Renal cortex interstitium (tissue), 11 donors: ENCODE results near the gene C5orf63. TPM values are rescaled to one million over a fixed set of nuclear protein-coding genes. Genes with fewer than 3 reads are reported as not detected.
"Not testable (repeated sequence)": the region's sequence is repeated elsewhere in the genome, so short reads cannot be mapped to it uniquely, and the experiment has no call there.

Experiments used
- DNase-seq, 11 donors: peaks; one replicate each; pipeline ENCODE4 v3.0.0-alpha.2; 2013; ENCODE audit warnings: low read depth in 9 of 11, low spot score in 4 of 11; ENCODE audit errors: extremely low read depth in 1 of 11
- polyA plus RNA-seq, 3 donors: library from polyadenylated mRNA; unstranded; fragments of 120-200 nt; gene quantifications; one replicate each; pipeline ENCODE4 v1.2.1, GENCODE V29; 2013; ENCODE audit not compliant: insufficient read length in 3 of 3

C5orf63 gene
- polyA plus RNA-seq, 3 donors = 11.1 to 15.4 (median 13.5) TPM

GRCh38 chr5:127019928-127020327, 53.4 kb downstream of the C5orf63 start:
- DNase-seq = no peak

- not testable (repeated sequence) for DNase-seq
Observed at GRCh38 chr5:127016722-127017121, 56.6 kb downstream of the C5orf63 start.

DNA sequence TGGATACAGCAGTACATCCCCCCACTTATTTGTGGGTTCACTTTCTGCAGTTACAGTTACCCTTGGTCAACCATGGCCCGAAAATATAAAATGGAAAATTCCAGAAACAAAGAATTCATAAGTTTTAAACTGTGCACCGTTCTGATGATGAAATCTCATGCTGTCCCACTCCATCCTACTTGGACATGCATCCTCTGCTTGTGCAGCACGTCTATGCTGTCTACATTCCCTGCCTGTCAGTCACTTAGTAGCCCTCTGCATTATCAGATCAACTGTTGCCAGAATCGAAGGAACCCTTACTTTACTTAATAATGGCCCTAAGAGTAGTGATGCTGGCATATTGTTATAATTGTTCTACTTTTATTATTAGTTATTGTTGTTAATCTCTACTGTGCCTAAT, 57.6 kb downstream of the C5orf63 start:
- no peak for DNase-seq

DNA sequence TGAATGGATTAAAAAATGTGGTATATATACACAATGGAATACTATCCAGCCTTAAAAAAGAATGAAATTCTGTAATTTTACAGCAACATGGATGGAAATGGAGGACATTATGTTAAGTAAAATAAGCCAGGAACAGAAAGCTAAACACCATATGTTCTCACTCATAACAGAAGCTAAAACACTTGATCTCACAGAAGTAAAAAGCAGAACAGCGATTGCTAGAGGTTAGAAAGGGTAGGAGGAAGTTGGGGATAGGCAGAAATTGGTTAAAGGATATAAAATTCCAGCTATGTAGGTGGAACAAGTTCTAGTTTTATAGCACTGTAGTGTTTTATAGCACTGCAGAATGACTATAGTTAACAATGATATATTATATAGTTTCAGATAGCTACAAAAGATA, 58.7 kb downstream of the C5orf63 start:
- no peak for DNase-seq

- no peak for DNase-seq
Observed at GRCh38 chr5:127013407-127013806, 59.9 kb downstream of the C5orf63 start.

- no peak for DNase-seq
Observed at GRCh38 chr5:127012916-127013315, 60.4 kb downstream of the C5orf63 start.

DNA sequence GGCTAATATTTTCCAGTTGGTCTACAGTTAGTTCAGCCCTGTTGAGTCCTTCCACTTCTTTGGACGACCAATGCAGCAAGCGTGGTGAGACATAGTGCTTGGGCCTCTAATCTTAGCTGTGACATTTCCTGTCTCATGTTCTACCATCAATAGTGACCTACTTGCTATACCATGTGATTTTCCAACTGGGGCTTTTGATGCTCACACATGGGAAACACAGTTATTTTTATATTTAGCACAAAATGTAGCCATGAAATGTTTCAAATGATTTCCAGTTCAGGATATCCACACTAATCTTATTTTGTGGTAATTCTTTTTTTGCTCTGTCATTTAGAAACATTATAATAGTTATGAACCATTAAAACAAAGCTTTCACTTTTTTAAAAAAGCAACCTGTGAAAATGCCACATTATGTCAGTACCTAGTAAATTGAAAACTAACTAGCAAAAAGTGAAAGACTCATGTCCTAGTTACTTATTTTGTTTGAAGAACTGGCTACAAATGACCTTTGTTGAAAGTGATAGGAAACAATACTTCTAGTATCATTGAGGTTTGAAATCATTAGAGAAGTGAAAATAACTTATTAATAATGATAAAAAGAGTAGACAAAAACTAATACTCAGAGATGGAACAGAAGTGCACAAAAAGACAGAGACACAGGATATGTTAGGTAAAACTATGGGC, 61.2 kb downstream of the C5orf63 start:
- no peak for DNase-seq

DNA sequence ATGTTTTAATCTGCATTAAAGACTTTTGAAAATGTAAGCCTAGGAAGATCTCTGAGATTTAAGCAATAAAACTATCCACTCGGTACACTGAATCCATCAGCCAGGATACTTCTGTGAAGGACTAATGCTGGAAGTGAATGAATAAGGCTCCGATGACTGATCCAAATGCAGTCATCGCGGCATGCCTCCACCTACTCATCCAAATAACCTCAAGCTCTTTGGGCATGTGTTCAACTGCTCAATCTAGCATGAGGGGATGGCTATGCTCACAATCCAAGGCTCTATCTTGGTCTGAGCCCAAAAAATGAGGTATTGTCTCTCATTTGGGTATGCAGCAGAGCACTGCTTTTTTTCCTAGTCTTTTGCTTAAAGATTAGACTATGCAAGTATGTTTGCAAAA, 62.1 kb downstream of the C5orf63 start:
- no peak for DNase-seq

- no peak for DNase-seq
Observed at GRCh38 chr5:127010362-127010761, 62.9 kb downstream of the C5orf63 start.

GRCh38 chr5:127009784-127010183, 63.5 kb downstream of the C5orf63 start:
- no peak for DNase-seq

GRCh38 chr5:127008300-127008975, 64.9 kb downstream of the C5orf63 start:
- no peak for DNase-seq

- DNase-seq = no peak
Observed at GRCh38 chr5:127007522-127007921, 65.8 kb downstream of the C5orf63 start.

DNA sequence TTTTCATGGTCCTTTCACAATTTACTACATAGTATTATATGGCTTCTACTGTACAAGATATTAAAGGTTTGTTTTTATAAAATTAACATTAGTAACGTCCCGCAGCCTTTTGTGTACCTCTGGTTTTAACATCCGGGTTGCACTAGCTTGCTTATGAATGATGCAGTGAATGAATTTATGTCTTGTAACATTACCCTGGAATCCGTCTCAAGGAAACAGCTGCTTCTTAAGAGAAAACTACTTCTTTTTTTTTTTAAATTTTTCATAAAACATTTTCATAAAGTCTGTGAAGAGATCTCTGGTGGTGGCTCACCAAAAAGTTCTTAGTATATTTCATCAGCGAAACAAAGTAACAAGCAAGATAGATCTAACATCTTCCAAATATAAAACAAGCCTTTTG, 66.6 kb downstream of the C5orf63 start:
- no peak for DNase-seq

DNA sequence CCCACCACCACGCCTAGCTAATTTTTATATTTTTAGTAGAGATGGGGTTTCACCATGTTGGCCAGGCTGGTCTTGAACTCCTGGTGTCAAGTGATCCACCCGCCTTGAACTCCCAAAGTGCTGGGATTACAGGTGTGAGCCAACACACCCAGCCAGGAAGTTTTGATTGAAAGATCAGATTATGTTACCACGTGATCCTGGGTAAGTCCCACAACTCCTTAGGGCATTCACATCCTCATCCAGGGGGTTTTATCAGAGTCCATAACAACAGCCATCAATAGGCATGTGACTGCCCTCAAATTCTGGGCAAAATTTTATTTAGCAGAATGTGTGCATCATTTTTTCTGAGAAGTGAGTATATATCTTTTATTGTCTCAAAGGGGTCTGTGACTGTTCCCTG, 68.0 kb downstream of the C5orf63 start:
- not testable (repeated sequence) for DNase-seq

GRCh38 chr5:127004721-127005120, 68.6 kb downstream of the C5orf63 start:
- no peak for DNase-seq

DNA sequence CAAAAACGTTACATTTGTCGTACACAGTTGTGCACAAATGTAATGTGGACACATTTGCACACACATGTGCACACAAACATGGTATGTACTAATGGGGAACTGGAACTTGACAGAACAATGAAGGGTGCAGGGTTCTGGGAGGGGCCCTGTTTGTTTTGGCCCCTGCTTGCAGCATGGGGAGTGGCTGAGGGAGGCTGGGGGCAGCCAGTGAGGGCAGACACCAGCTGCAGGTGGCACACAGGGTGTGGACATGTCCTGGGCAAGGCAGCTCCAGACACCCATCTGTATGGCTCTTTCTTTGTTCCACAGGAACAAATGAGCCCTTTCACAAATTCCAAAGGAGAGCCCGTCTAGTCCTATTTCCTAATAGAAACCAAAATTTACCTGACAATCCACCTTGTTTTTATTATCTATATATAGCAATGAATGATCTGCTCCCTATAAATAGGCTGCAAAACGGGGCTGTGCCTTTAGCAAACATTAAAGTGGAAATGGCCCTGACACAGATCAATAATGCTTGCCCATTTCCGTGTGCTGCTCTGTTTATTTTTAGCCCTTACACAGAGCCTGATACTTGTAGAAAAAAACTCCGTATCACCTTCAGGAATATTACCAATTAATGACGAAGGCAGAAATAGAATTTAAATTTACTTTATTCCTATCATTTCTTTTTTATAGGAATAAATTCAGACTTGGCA, 69.4 kb downstream of the C5orf63 start:
- no peak for DNase-seq

- no peak for DNase-seq
Observed at GRCh38 chr5:127002390-127002789, 70.9 kb downstream of the C5orf63 start.

DNA sequence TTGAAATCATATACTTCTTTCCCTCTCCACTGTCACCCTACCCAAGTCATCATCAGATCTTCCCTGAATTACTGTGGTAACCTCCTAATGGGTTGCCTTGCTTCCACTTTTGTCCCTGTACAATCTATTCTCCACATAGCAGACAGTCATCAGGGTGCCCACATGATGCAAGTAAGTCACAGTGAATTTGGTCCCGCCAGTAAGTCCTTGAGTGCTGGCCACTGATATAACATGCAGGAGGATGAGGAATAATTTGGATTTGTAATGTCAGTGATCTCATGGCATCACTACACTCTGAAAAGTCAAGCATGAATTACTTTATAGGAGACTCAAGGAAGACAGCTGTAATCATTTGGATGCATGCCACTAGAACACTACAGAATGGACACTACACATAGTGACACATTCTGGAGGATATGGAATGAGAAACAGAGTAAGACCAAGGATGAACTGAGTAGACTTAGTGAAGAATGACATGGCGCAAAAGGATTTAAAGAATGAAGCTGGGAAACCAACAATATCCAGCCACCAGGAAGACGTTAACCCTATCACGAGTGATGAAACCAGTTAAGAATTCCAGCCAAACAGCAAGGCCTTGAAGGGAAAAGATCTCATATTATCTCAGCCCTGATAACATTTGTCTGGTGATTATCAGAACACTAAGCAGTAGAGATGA, 71.5 kb downstream of the C5orf63 start:
- no peak for DNase-seq
